ENCODE results near the gene SYNGR2. TPM values are rescaled to one million over a fixed set of nuclear protein-coding genes. Genes with fewer than 3 reads are reported as not detected.

Gene SYNGR2
- polyA plus RNA-seq, 1 donor (not counting 4 experiments of a cell fraction or from before 2014, with no cell fraction given), result 103 TPM

- TF ChIP-seq EZH2 (IDR thresholded peaks at IDR 0.05; ENCODE audit: low read length) (no peak), CTCF (optimal IDR thresholded peaks at IDR 0.05 in 1 of 3, IDR thresholded peaks at IDR 0.05 in 1 of 3, conservative IDR thresholded peaks at IDR 0.05 in 1 of 3; ENCODE audit: extremely low read depth in 1 of 3, insufficient read depth in 2 of 3, low read length in 3 of 3) (no peak)
- Histone ChIP-seq H3K9ac (ENCODE audit: control insufficient read depth, extremely low read depth, insufficient read depth, low read length) (no peak overlapping the region), H3K4me1 (ENCODE audit: control insufficient read depth, extremely low read depth, insufficient read depth, low read length) (peaks cover 38% of the 10 kb centered on the region), H3K9me3 (ENCODE audit: control insufficient read depth, low read depth, low read length) (no peaks in the 10 kb centered on the region), H3K9me1 (ENCODE audit: control insufficient read depth, extremely low read depth, insufficient read depth, low read length) (no peaks in the 10 kb centered on the region), H2AFZ (ENCODE audit: control insufficient read depth, low read length) (no peak overlapping the region), H3K4me3 (ENCODE audit: control insufficient read depth in 2 of 3, extremely low read depth in 1 of 3, insufficient read depth in 2 of 3, low read depth in 1 of 3, low read length in 3 of 3) (no peak overlapping the region), H3K27ac (ENCODE audit: control insufficient read depth, insufficient read depth, low read length) (no peak overlapping the region), H3K27me3 (ENCODE audit: control insufficient read depth, extremely low read depth, insufficient read depth, low read length) (peaks cover 8% of the 10 kb centered on the region), H3K4me2 (ENCODE audit: control insufficient read depth, extremely low read depth, insufficient read depth, low read depth, low read length) (no peak overlapping the region), H3K79me2 (ENCODE audit: control insufficient read depth, insufficient read depth, low read length) (no peaks in the 10 kb centered on the region), H3K36me3 (ENCODE audit: control insufficient read depth in 2 of 2, extremely low read depth in 1 of 2, insufficient read depth in 2 of 2, low read length in 2 of 2) (no peaks in the 10 kb centered on the region), H4K20me1 (ENCODE audit: control insufficient read depth, extremely low read depth, insufficient read depth, low read length) (no peaks in the 10 kb centered on the region)
- FAIRE-seq (no peak), DNase-seq (ENCODE audit: low read depth, low spot score) (no peak)
- dilution Hi-C loops (cut with MboI; ENCODE audit: extremely low pct_ligation_motif_present, low sequenced_read_pairs), result no loop called here
Observed at GRCh38 chr17:78146471-78146869, 21.9 kb upstream of the SYNGR2 start.

DNA sequence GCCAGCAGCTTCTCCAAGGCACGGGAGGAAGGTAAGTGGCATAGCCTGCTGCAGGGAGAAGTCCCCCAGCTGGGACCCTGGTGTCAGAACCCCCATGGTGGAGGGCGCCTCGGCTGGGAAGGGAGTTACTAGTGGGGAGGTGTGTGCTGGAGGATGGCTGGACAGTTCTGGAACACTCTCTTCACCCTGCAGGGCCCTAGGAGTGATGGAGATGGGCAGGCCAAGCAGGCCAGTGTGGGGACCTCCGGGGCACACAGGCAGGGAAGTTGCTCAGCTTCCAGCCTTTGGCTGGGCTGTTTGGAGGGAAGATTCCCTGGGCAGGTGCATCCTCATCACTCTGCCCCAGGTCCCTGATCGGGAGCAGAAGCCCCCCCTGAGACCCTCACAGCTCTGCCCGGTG, 21.5 kb upstream of the SYNGR2 start:
- H4K20me1 ChIP-seq (ENCODE audit: control insufficient read depth, extremely low read depth, insufficient read depth, low read length), result no peaks in the 10 kb centered on the region
- no peak overlapping the region for H3K4me2 ChIP-seq (ENCODE audit: control insufficient read depth, extremely low read depth, insufficient read depth, low read depth, low read length)
- H3K27ac ChIP-seq (ENCODE audit: control insufficient read depth, insufficient read depth, low read length), result no peak overlapping the region
- peaks cover 8% of the 10 kb centered on the region for H3K27me3 ChIP-seq (ENCODE audit: control insufficient read depth, extremely low read depth, insufficient read depth, low read length)
- peaks cover 38% of the 10 kb centered on the region for H3K4me1 ChIP-seq (ENCODE audit: control insufficient read depth, extremely low read depth, insufficient read depth, low read length)
- H2AFZ ChIP-seq (ENCODE audit: control insufficient read depth, low read length), result no peak overlapping the region
- FAIRE-seq (no peak), DNase-seq (ENCODE audit: low read depth, low spot score) (no peak)
- H3K36me3 ChIP-seq (ENCODE audit: control insufficient read depth in 2 of 2, extremely low read depth in 1 of 2, insufficient read depth in 2 of 2, low read length in 2 of 2), result no peaks in the 10 kb centered on the region
- dilution Hi-C loops (cut with MboI; ENCODE audit: extremely low pct_ligation_motif_present, low sequenced_read_pairs), result no loop called here
- H3K9ac ChIP-seq (ENCODE audit: control insufficient read depth, extremely low read depth, insufficient read depth, low read length), result no peak overlapping the region
- no peaks in the 10 kb centered on the region for H3K79me2 ChIP-seq (ENCODE audit: control insufficient read depth, insufficient read depth, low read length)
- no peak overlapping the region for H3K4me3 ChIP-seq (ENCODE audit: control insufficient read depth in 2 of 3, extremely low read depth in 1 of 3, insufficient read depth in 2 of 3, low read depth in 1 of 3, low read length in 3 of 3)
- no peak for TF ChIP-seq EZH2 (IDR thresholded peaks at IDR 0.05; ENCODE audit: low read length)
- H3K9me3 ChIP-seq (ENCODE audit: control insufficient read depth, low read depth, low read length), result no peaks in the 10 kb centered on the region
- no peaks in the 10 kb centered on the region for H3K9me1 ChIP-seq (ENCODE audit: control insufficient read depth, extremely low read depth, insufficient read depth, low read length)

GRCh38 chr17:78147315-78147998, 20.9 kb upstream of the SYNGR2 start:
- Histone ChIP-seq H3K4me3 (ENCODE audit: control insufficient read depth in 2 of 3, extremely low read depth in 1 of 3, insufficient read depth in 2 of 3, low read depth in 1 of 3, low read length in 3 of 3) (no peak overlapping the region), H3K36me3 (ENCODE audit: control insufficient read depth in 2 of 2, extremely low read depth in 1 of 2, insufficient read depth in 2 of 2, low read length in 2 of 2) (no peaks in the 10 kb centered on the region), H4K20me1 (ENCODE audit: control insufficient read depth, extremely low read depth, insufficient read depth, low read length) (no peaks in the 10 kb centered on the region), H3K27me3 (ENCODE audit: control insufficient read depth, extremely low read depth, insufficient read depth, low read length) (peaks cover 8% of the 10 kb centered on the region), H3K27ac (ENCODE audit: control insufficient read depth, insufficient read depth, low read length) (no peak overlapping the region), H3K9ac (ENCODE audit: control insufficient read depth, extremely low read depth, insufficient read depth, low read length) (no peak overlapping the region), H3K4me1 (ENCODE audit: control insufficient read depth, extremely low read depth, insufficient read depth, low read length) (peaks cover 33% of the 10 kb centered on the region), H2AFZ (ENCODE audit: control insufficient read depth, low read length) (no peak overlapping the region), H3K9me1 (ENCODE audit: control insufficient read depth, extremely low read depth, insufficient read depth, low read length) (no peaks in the 10 kb centered on the region), H3K9me3 (ENCODE audit: control insufficient read depth, low read depth, low read length) (no peaks in the 10 kb centered on the region), H3K4me2 (ENCODE audit: control insufficient read depth, extremely low read depth, insufficient read depth, low read depth, low read length) (no peak overlapping the region), H3K79me2 (ENCODE audit: control insufficient read depth, insufficient read depth, low read length) (no peaks in the 10 kb centered on the region)
- DNase-seq (ENCODE audit: low read depth, low spot score), result no peak
- peak; percentile 13 for FAIRE-seq
- no peak for TF ChIP-seq CTCF (optimal IDR thresholded peaks at IDR 0.05 in 1 of 3, IDR thresholded peaks at IDR 0.05 in 1 of 3, conservative IDR thresholded peaks at IDR 0.05 in 1 of 3; ENCODE audit: extremely low read depth in 1 of 3, insufficient read depth in 2 of 3, low read length in 3 of 3)
- no peak for TF ChIP-seq EZH2 (IDR thresholded peaks at IDR 0.05; ENCODE audit: low read length)
- dilution Hi-C loops (cut with MboI; ENCODE audit: extremely low pct_ligation_motif_present, low sequenced_read_pairs), result no loop called here
